ENCODE results near the gene MFSD11.

GRCh38 chr17:76735586-76736348 lies 2.2 kb upstream of the MFSD11 start:
- TF ChIP-seq CTCF (conservative IDR thresholded peaks at IDR 0.05; ENCODE audit: low read length) = no peak
- TF ChIP-seq EZH2phosphoT487 (IDR thresholded peaks at IDR 0.05; ENCODE audit: borderline replicate concordance) = no peak

All from Loucy (cell line).